Mucosa of descending colon (tissue), 3 donors: ENCODE measurements around the gene TBX10. TPM values are rescaled to one million over a fixed set of nuclear protein-coding genes. Genes with fewer than 3 reads are reported as not detected.

Experiments
- ATAC-seq: fragments of 200-7000 bp; cut with Tn5 transposase; one replicate; pipeline ENCODE4 v1.9.1; 2020; ENCODE audit warnings: mild to moderate bottlenecking, moderate library complexity
- DNase-seq, 3 donors: peaks; one replicate each; pipeline ENCODE4 v3.0.0-alpha.2; 2020
- H3K36me3 ChIP-seq: fragments of 200-600 bp; one replicate; pipeline ENCODE4 v1.8.0; 2021; ENCODE audit warnings: low read depth, mild to moderate bottlenecking
- H3K4me1 ChIP-seq: fragments of 200-600 bp; one replicate; pipeline ENCODE4 v1.8.0; 2021; ENCODE audit warnings: low read depth, mild to moderate bottlenecking
- H3K4me3 ChIP-seq: fragments of 200-600 bp; one replicate; pipeline ENCODE4 v1.8.0; 2021; ENCODE audit warnings: mild to moderate bottlenecking
- H3K9me3 ChIP-seq: fragments of 200-600 bp; one replicate; pipeline ENCODE4 v1.8.0; 2021; ENCODE audit warnings: mild to moderate bottlenecking
- CTCF ChIP-seq: fragments of 200-600 bp; IDR thresholded peaks from one replicate; pipeline ENCODE4 v1.8.0; 2022; ENCODE audit warnings: antibody characterized with exemption, mild to moderate bottlenecking
- intact Hi-C, 2 donors: fragments of 100-400 bp; cut with DNase I in 1 of 2; cut with micrococcal nuclease in 1 of 2; formaldehyde crosslinking; loops; one replicate each; pipeline versions ENCODE4 v1.11.0 to v1.11.1; 2022; cut with DNase I, micrococcal nuclease
- total RNA-seq, 3 donors: library from RNA; stranded (reverse); fragmentation: NEBNext Ultra II Directional in 2 of 3; extraction: Animal tissue kit (Norgen Biotek cat#: 25700) in 2 of 3; gene quantifications; one replicate each; pipeline versions ENCODE4 v1.2.1 to v1.2.4, GENCODE V29; 2021 to 2023
- donor health status: DM: no; HTN: no; CAD: no; lungs with moderate emphysema.
- donor health status: DM: no; HTN: no; CAD: no.
- donor health status: DM: no; HTN: yes; CAD: no.

Gene TBX10
- total RNA-seq, 3 donors from 2014 or later = 3.7 to 19.1 (median 9.6) TPM

GRCh38 chr11:67675058-67675747 lies 35.6 kb upstream of the TBX10 start:
- H3K4me1 ChIP-seq = peaks cover 12% of the 10 kb centered on the region
- H3K4me3 ChIP-seq = no peak overlapping the region
- TF ChIP-seq CTCF = no peak
- no peaks in the 10 kb centered on the region for H3K36me3 ChIP-seq
- intact Hi-C loops = no loop called here
- DNase-seq (peak in 2 of 3 donors; percentile 36), ATAC-seq (peak; percentile 46)
- H3K9me3 ChIP-seq = no peaks in the 10 kb centered on the region

GRCh38 chr11:67674442-67674871 lies 34.9 kb upstream of the TBX10 start, which contains the start of gene ALDH3B2:
Gene ALDH3B2 (minus strand): TSS chr11:67674623. CDS start chr11:67666935, 7,688 bp downstream.
- H3K36me3 ChIP-seq = no peaks in the 10 kb centered on the region
- DNase-seq (peak; percentile 80 to 84 (median 82)), ATAC-seq (peak; percentile 99)
- no peak for TF ChIP-seq CTCF
- peaks cover 12% of the 10 kb centered on the region for H3K4me1 ChIP-seq
- H3K4me3 ChIP-seq = no peak within 1 kb of the TSS
- no peaks in the 10 kb centered on the region for H3K9me3 ChIP-seq
- intact Hi-C loops = no loop called here

- no peak for DNase-seq
- intact Hi-C loops = no loop called here
- H3K4me1 ChIP-seq = peaks cover 12% of the 10 kb centered on the region
- no peak overlapping the region for H3K4me3 ChIP-seq
- H3K36me3 ChIP-seq = no peaks in the 10 kb centered on the region
- ATAC-seq = no peak
- H3K9me3 ChIP-seq = no peaks in the 10 kb centered on the region
- no peak for TF ChIP-seq CTCF
Observed at GRCh38 chr11:67673902-67674301, 34.3 kb upstream of the TBX10 start.

- intact Hi-C loops = no loop called here
- no peaks in the 10 kb centered on the region for H3K9me3 ChIP-seq
- H3K4me3 ChIP-seq = no peak overlapping the region
- TF ChIP-seq CTCF = no peak
- ATAC-seq = no peak
- DNase-seq = no peak
- peaks cover 12% of the 10 kb centered on the region for H3K4me1 ChIP-seq
- no peaks in the 10 kb centered on the region for H3K36me3 ChIP-seq
Observed at GRCh38 chr11:67673358-67673757, 33.8 kb upstream of the TBX10 start.

- DNase-seq (no peak), ATAC-seq (no peak)
- no peaks in the 10 kb centered on the region for H3K9me3 ChIP-seq
- H3K36me3 ChIP-seq = no peaks in the 10 kb centered on the region
- intact Hi-C loops = no loop called here
- peaks cover 12% of the 10 kb centered on the region for H3K4me1 ChIP-seq
- no peak overlapping the region for H3K4me3 ChIP-seq
- TF ChIP-seq CTCF = no peak
Observed at GRCh38 chr11:67671211-67671520, 31.6 kb upstream of the TBX10 start.
